ENCODE data around the gene IQGAP3. TPM values are rescaled to one million over a fixed set of nuclear protein-coding genes. Genes with fewer than 3 reads are reported as not detected.

IQGAP3 gene
- total RNA-seq, 1 experiment from 2014 or later = 9.2 TPM

DNA sequence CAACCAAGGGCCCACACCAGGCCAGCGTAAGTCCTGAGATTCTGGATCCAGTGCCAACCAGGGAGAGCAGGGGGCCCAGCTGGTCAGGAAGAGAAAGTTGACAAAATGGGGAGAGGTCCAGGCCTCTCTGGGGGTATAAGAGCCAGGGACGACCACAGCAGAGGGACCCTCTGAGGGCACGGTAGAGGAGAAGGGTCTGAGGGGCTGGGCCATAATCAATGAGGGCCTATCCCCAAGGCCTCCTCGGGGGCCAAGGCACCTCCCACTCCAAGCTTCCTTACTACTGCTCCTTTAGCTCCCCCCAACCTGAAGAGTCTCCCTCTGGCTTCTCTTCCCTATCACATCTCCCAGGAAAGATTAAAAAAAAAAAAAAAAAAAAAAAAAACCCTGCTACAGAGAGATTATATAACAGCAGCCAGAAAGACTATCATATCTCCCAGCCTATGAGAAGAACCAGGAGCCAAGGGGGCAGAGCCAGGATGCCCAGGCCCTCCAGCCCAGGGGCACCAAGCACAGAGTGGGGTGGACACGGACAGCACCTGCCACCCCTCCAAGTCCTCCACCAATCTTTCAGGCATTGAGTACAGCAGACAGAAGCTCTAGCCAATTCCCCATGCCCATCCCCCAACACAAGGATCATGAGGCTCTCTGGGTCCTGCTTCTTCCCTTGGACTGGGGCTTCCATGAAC lies 74.5 kb downstream of the IQGAP3 start:
- DNase-seq (ENCODE audit: low spot score) = no peak

DNA sequence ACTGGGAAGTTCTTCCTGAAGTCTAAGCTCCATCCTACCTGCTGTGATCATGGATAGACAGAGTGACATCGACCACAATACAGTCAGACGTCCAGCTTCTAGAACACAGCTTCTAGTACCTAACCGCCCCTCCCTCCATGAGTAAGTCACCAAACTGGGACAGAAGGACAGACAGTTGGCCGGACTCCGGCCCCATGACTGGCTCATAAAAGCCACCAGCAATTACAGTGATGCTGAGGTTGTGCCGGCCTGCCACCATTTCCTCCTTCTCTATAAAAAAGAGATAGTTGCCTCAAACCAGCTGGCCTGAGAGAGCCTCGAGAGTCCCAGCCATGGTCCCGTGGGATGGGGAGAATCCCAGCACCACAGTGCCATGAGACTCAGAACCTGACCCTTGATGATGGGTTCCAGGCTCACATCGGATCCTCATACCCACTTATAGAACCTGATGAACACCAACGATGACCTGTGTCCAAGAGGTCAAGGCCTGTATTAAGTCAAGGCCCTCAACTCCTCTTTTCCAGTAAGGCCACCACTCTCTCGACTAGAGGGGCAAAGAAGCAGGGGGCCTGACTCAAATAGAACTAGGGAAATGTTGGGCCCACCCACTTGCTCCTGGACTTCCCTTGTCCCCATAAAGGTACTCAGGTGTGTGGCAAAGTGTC lies 75.2 kb downstream of the IQGAP3 start:
- DNase-seq (ENCODE audit: low spot score) = no peak

DNA sequence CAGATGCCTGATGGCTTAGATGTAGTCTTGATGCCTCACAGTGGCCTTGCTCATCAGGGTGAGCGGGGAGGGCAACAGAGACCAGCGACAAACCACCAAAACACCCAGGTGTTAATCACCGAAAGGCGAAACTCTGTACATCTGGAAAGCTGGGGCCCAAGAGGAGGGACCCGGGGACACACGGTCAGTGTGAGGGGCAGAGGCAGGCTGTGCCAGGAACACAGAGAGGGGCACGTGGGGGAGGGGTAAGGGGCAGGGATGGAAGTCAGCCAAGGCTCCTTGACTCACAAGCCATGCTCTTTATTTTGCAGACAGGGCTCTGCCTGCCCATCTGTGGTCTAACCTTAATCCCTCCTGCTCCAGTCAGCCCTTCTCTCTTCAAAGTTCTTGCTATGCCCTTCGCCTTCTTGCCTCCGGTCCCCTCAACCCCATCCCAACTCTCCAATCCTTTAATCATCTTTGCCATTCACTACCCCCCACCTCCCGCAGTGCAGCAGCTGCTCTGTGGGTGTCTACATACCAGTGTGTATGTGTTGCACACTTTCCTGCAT lies 76.1 kb downstream of the IQGAP3 start:
- no peak for DNase-seq (ENCODE audit: low spot score)

- DNase-seq (ENCODE audit: low spot score) = no peak
Observed at GRCh38 chr1:156495401-156496140, 76.8 kb downstream of the IQGAP3 start.

DNA sequence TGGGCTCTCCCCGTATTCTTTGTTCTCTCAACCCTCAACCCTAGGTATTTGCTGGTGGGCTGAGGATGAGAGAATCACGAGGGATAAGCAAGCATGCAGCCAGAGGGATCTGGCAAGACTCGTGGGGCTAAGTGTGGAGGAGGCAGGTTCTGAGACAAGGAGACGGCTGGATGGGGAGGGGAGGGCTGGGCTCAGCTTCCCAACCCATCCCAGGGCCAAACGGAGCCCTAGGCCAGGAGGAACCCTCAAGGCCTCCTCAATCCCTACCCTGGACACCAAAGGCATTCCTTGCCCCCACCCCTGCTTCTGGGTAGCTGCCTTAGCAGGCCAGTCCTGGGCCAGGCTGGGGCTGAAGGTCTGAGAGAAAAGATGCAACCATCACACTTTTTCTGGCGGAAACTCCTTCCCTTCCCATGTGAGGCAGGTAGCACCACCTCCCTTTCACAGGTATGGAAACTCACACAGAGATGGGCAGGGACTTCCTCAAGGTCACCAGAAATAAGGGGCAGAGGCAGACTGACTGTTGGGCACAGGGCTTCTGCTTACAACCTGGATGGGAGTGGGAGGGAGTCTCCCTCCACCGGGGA lies 78.0 kb downstream of the IQGAP3 start:
- no peak for DNase-seq (ENCODE audit: low spot score)

- no peak for DNase-seq (ENCODE audit: low spot score)
Observed at GRCh38 chr1:156493742-156494141, 78.6 kb downstream of the IQGAP3 start.

- DNase-seq (ENCODE audit: low spot score) = no peak
Observed at GRCh38 chr1:156493154-156493631, 79.2 kb downstream of the IQGAP3 start.

DNA sequence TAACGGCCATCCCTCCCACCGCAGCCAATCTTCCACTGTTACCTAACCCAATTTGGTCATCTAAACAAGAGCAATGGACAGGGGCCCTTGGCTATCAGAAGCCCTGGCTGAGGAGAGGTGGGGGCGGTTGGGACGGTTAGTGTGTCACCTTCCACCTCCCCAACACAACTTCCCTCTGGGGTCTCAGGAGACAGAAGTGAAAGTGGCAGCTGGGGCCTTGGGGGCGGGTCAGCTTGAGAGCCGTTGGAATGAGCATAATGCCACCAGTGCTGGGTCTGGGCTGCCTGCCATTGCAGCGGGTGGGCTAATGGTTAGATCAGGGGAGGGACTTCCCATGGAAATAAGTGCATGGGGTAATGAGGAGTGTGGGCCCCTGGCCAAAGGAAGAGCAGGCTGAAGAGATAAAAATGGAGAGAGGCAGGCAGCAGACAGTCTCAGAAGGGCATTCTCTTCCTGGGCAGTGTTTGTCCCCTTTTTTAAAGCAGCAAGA lies 79.7 kb downstream of the IQGAP3 start:
- no peak for DNase-seq (ENCODE audit: low spot score)

- no peak for DNase-seq (ENCODE audit: low spot score)
Observed at GRCh38 chr1:156492013-156492590, 80.3 kb downstream of the IQGAP3 start.

DNA sequence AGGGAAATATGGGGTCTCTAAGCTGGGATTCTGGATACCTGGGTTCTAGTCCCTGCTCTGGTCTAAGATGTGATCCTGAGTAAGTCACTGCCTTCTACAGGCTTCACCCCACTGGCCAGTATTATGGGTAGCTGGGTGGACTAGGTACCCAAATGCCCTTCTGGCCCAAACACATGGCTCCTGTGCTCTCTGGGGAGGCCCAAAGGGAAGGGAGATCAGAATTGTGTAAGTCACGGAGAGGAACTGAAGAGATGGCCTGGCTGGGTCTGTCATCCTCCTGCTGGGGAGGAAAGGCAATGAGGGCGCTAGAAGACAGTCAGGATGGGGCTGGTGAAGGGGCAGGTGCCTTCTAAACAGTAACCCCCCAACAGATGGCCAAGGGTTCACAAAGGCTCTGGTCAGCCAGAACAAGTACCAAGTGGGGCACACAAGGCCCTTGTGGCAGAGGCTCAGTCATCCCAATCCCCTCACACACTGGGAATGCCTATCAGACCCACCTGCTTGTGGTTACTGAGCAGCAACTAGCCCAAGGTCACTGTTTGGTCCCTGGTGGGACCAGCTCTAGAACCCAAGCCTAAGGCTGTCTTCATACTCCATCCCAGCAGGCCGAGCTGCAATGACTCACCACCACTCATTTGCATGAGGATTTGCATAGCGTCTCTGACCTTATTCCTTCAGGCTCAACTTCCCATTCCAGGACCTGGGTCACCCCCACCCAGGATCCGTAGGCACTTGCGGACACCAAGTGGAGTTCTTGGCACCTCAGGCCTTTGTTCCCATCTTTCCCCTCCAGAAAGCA lies 81.0 kb downstream of the IQGAP3 start:
- no peak for DNase-seq (ENCODE audit: low spot score)

DNA sequence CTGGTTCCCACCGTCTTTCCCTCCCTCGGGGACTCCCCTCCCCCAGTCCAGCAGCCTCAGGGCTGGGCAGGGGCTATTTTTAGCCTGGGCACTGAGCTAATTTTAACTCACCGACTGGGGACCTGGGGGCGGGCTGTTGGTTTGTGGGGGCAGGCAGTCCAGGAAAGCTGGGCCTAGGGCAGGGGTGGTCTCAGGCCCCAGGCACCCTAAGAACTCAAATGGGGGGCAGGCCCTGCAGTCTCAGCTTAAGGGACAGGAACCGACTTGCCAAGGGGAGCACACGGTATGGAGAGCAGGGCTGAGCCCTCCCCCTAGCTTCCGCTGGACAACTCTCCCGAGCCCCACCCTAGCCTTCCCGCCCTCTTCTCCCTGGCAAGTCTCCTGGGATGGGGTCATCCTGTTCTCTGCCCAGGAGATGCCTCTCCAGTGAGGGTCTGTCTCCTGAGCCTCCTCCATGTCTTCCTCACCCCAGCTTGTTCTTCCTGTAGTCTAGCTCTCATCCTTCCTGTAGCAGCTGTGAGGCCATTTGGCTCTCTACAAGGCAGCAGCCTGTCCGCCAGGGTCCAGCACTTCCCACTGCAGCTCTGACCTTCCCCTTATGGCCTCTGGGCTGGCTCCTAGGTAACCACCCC lies 81.8 kb downstream of the IQGAP3 start:
- no peak for DNase-seq (ENCODE audit: low spot score)

DNA sequence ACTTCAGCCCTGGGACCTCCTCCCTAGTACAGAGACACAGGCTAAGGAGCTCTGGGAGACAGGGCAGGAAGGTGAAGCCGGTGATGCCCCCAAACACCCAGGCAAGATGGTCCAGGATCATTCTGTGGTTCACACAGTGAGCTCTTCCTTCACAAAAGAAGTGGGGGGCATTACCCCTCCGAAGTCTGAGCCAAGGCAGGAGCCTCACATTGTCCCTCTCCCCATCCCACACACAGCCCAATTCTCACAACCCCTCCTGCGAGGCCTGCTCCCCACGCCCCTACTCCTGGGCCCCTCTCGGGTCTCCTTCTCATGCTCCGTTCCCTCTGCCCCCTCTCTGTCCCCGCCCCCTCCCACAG lies 82.5 kb downstream of the IQGAP3 start:
- no peak for DNase-seq (ENCODE audit: low spot score)

DNA sequence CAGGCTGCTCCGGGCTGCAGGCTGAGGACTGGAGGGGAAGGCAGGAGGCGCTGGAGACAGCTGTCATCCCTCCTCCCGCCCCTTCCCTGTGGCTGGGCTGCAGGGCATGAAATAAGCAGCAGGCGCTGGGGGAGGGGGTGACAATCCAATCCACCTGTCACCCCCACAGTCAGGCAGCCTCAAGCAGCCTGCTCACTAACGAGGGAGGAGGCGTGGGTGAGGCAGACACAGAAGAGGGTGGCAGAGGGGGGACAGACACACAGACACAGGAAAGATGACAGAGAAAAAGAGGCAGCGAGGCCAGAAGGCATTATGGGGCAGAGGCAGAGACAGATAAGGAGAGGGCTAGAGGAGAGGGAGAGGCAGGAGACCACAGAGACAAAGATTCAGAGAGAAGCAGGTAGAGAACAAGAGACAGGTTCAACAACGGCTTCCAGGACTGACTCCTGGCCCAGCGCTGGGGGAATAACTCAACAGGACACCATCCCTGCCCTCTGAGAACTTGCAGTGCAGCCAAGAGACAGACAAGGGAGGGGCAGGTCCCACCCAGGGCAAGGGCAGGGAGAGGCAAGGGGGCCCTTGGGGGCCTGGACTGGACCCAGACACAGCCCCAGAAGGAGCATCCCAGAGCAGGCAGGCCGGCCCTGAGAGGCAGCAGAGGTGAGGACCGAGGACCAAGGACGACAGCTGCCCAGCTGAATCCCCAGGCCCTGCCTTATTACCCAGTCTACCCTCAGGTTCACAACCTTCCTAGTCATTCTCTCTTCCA lies 83.0 kb downstream of the IQGAP3 start:
- no peak for DNase-seq (ENCODE audit: low spot score)

DNA sequence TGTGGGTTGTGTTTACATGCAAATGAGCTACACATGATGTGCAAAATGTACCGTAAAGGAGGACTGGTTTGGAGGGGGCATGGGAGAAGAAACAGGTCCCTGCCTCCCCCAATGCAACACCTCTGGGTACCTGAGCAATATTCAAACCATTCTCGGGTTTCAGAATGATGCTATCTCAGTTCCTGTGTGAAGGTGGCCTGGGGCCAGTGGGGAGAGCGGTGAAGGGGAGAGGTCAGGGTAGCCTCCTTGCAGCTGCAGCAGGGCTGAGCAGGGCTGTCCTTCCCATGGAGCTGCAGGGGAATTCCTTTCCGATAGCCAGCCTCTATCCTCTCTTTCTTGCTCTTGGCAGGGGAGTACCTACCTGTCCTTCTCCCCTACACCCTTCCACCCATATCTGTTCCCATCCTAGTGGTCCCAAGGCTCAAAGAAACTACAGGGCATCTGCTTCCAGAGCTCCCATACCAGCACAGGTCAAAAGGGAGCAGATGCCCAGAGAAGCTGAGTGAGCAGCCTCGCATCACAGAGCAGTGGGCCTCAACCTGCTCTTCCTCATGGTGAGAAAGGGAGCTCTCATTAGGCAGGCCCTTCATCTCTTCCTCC lies 83.7 kb downstream of the IQGAP3 start:
- no peak for DNase-seq (ENCODE audit: low spot score)

DNA sequence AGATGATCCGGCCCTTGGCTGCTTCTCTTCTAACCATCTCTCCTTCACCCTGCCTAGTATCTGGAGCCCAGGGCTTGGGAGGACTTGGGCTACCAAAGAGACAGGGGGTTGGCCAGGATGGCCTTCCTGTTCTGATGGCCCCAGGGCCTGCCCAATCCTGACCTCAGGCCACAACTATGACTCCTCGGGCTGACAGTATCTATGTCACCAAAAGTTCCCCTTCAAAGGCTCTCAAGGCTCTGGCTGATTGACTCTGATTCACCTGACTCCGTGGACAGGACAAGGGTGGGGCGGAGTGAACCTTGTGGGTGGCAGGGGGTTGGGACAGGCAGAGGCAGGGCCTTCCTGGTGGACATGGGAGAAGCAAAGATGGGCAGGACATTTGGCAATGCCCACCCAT lies 84.5 kb downstream of the IQGAP3 start:
- DNase-seq (ENCODE audit: low spot score) = no peak

DNA sequence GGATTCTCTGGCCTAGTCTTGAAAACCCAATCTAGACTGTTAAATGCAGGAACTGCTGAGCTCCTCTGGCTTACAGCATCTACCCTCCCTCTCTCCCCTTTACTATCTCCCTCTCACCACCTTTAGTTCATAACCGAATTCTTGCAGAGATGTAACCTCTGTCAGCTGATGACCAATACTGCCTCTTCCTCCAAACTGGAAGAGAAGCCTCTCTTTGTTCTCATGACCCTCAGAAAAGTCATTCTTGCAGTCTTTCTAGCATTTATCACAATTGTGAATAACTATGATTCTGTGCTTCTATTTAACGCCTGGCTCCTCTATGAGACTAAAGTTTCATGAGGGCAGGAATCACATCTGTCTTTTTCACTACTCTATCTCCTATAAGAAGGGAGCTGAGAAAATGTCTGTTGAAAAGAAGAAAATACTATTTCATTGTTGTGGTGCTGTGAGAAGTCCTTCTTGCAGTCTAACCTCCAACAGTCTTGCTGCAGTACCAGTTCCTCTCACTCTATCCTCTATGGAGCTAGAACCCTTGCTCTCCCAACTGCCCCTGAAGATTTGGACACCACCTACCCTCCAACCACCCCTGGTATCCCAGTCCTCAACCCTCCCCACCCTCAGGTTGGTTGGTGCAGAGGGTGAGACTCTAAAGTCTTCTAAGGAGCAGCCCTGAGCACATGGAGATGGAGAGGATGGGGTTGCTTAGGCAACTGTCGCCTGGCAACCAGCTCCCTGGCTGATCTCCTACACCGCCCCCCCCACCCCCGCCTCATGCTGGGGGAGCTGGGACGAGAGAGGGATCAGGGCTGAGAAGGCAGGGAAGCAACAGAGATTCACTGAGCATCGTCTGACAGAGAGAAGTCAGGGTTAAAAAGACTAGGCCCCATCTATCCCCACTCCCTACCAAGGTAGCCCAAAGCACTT lies 85.7 kb downstream of the IQGAP3 start:
- no peak for DNase-seq (ENCODE audit: low spot score)

DNA sequence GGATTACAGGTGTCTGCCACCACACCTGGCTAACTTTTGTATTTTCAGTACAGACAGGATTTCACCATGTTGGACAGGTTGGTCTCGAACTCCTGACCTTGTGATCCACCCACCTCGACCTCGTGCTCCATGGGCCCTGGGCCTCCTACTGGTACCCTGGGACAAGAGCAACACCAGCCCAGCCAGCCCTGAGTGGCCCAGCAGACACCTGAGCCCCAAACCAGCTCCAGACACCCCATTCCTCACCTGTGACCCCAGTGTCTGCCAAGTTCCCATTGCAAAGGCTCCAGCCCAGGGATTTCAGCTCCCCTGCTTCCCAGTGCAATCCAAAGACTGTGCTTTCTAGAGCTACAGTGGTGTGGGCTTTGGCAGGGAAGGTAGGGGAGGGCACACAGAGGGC lies 86.4 kb downstream of the IQGAP3 start:
- no peak for DNase-seq (ENCODE audit: low spot score)

DNA sequence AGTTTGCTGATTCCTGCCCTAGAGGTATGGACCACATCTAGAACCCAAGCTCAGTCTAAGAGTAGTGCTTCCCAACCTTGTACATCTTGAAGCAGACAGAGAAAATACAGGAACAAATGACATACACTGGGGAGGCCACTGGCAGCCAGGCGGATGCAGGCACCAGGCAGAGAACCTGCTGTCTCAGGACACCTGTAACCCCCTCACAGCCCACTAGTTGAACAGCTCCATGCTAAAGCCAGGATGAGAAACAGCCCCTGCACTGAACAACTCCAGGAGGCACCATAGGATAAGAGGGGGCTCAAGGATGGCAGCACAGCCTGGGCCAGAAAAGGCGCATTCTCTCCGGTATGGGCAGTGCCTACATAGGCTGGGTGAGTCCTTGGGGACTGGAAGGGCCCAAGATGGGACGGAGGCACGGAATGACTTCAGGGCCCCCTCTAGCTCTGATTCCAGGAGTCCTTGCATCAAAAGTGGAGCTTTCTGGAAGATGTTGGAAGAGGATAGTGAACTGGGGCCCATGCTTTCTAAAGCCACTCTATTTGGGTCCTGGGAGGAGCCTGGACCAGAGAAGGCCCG lies 87.8 kb downstream of the IQGAP3 start:
- DNase-seq (ENCODE audit: low spot score) = no peak
